GF-D8 (cell line): Measurements from ENCODE around the gene USP54.

Experiments
- DNase-seq: peaks from one replicate; lab custom pipeline; 2025; lab: John Stamatoyannopoulos, UW

USP54 gene

DNA sequence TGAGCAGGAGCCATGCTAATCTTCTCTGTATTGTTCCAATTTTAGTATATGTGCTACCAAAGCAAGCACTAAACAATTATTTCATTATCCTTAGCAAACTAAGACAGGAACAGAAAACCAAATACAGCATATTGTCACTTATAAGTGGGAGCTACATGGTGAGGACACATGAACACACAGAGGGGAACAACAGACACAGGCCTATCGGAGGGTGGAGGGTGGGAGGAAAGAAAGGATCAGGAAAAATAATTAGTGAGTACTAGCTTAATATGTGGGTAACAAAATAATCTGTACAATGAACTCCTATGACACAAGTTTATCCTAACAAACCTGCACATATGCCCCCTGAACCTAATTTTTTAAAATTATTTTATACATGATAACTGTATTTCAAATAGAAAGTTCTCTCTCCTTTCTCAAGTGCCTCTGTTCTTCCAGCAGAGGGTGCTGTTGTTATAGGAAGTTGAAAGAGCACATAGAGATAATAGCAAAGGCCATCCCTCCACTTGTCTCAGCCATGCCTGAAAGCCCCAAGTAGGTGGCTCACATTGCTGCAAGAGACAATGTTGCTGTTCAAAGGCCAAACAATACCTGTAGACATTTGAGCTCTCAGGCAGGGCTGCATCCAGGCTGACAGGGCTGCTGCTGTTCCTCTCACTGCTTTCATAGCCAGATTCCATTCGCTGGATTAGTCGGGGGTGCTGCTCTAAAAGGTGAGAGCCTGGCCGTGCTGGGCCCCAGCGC is 61.9 kb downstream of the USP54 start:
- peak; percentile 62 for DNase-seq

DNA sequence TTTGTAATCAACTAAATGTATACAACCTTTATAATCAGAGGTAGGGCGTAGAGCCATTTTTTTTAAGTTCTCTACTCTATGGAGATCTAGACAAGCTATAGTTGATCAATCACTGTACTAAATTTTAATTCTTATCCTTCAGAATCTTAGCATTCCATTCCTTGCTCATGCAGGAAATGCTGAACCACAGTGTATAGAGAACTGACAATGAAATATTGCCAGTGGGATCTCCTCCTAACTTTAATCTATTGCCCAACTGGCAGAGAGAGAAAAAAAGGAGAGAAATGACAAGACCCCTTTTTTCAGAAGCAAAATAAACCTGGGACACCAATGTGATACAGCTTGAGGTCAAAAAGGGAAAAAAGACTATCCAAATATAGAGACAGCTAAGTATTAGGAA is 68.9 kb downstream of the USP54 start:
- DNase-seq: no peak

DNA sequence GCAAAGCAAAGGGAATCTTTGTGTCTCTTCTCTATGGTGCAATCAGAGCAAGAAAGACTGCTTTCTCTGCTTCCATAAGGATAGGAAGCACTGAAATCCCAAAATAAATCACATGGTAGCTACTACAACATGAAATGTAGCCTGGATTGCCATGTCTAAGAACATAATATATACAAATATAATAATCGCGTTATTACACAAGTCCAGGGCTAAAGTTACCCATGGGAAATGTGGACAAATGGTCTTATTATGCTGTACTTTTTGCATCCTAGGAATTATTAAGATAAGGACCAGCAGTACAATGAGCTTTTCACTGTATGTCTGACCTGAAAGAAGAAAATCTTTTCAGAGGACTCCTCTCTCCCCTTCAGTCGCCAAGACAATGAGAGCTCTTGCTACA is 71.8 kb downstream of the USP54 start:
- no peak for DNase-seq

DNA sequence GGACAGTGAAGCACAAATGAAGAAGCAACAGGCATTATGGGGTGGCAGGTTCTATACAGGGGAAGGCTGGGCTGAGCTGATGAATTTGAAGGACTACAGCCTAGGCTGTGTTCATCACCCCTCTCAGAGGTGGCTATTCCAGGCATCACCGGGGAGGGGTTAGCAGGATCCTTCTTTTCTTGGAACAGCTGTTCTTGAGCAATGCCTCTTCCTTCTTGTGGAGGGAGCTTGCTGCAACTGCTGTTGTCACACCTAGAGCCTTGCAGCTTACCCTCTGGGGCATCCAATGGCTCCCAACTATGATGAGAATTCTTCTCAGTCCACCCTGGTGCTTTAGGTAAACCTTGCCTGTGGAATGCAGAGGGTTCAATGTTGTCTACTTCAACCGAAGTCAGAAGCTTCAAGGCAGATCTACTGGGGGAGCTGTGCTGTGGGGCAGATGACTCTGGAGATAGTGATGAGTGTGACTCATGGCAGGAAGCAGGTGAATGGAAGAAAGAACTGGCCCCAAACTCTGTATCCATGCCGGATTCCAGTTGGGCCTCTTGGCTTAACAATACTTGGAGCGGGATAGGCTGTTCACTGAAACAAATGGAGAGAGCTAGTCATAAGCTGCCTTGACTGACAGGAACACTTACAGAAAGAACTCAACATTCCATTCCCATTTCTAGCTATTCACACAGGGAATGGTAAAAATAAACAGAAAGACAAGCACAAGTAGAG is 73.8 kb downstream of the USP54 start:
- DNase-seq: peak; percentile 15

DNA sequence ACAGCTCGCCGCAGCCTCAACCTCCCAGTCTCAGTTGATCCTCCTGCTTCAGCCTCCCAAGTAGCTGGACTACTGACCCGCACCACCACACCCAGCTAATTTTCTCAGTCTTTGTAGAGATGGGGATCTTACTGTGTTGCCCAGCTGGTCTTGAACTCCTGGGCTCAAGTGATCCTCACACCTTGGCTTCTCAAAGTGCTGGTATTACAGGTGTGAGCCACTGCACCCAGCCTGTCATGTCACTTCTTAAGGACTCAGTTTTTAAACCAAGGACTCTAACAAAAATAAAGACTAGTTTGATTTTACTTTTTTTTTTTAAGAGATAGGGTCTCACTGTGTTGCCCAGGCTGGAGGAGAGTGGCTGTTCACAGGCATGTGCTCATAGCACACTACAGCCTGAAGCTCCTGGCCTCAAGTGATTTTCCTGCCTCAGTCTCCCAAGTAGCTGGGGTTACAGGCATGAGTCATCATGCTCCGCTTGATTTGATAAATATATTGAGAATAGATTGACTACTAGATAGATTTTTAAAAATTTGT is 78.9 kb downstream of the USP54 start:
- no peak for DNase-seq

DNA sequence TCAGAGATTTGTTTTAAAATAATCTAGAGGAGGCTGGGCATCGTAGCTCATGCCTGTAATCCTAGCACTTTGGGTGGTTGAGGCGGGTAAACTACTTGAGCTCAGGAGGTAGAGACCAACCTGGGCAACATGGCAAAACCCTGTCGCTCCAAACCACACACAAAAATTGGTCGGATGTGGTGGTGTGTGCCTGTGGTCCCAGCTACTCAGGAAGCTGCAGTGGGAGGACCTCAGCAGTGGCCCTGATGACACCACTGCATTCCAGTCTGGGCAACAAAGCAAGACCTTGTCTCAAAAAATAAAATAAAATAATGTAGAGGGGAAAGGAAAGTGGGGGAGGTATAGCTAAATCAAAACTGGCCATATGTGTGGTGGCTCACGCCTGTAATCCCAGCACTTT is 81.4 kb downstream of the USP54 start:
- DNase-seq: no peak

DNA sequence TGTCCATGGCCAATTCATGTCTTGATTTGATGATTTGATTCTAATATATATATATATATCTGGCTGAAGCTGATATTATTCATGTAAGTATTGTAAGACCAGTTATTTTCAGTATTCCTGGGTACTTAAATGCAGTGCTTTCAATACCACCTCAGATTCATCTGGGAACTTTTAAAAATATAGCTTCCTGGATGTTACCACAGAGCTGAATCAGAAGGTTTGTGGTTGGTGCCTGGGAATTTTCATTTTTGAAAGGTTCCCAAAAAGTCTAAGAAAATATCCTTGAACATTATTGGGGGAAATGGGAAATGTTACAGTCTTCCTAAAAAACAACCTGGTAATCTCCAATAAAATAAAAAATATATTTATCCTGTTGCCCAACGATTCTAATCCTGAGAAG is 84.7 kb downstream of the USP54 start:
- DNase-seq: no peak

DNA sequence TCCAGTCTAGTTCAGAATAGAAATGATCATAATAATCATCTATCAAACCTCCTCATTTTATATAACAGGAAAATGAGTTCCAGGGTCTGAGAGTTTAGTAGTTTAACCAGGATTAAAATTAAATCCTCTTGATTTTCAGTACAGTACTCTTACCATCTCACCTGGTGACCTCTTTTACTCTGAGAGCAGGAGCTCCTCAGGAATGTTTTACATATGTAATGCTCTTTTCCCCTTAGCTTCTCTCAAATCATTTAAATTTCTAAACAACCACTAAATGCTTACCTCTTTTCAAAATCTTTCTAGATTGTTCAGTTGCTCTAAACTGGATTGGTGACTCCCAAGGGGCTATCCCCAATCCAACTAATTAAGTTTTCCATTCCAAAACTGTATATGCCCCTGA is 85.1 kb downstream of the USP54 start:
- DNase-seq: no peak

DNA sequence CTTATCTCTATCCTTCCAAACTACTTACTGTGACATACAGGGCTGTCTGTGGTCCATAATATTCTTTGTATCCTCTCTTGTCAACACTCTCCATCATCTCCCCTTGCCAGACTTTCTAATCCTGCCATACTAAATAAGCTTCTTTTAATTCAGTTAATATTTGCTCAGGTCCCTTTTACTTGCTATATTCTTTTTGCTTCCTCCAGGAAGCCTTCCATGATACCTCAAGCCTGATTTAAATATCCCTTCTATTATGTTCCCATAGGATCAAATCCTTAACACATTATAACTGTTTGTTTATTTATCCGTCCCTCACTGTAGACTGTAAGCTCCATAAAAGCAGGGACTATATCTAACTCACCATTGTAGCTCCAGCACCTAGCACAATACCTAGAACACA is 88.1 kb downstream of the USP54 start:
- DNase-seq: no peak

DNA sequence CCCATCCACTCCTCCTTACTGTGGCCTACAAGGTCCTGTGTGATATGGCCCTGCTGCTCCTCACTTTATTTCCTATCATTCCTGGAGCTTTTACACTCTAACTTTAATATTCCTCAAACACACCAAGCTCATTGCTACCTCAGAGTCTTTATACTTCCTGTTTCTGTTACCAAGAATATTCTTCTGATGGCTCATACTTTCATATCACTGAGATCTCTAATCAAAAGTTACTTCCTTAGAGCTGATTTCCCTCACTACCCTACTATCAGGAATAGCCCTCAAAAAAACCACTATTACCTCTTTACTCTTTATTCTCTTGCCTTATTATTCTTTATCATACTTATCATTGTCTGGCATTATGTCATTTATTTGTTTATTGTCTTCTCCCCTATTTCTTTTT is 89.5 kb downstream of the USP54 start:
- peak; percentile 42 for DNase-seq

DNA sequence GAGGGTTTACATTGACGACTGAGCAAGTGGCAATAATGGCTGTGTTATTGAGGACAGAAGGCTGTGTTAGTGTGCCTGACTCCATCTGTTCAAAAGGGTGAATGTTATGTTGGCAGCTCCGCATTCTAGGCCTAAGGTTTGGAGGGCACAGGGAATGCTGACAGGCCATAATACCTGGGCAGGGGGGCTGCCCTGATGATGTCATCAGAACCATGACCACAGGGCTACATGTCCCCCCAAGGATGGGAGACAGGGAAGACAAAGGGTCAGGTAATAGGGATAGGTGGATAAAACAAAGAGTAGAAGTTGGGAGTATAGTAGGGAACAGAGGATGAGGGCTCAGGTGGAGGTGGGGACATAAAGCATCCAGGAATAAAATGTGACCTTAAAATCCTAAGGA is 93.5 kb downstream of the USP54 start:
- DNase-seq: no peak

DNA sequence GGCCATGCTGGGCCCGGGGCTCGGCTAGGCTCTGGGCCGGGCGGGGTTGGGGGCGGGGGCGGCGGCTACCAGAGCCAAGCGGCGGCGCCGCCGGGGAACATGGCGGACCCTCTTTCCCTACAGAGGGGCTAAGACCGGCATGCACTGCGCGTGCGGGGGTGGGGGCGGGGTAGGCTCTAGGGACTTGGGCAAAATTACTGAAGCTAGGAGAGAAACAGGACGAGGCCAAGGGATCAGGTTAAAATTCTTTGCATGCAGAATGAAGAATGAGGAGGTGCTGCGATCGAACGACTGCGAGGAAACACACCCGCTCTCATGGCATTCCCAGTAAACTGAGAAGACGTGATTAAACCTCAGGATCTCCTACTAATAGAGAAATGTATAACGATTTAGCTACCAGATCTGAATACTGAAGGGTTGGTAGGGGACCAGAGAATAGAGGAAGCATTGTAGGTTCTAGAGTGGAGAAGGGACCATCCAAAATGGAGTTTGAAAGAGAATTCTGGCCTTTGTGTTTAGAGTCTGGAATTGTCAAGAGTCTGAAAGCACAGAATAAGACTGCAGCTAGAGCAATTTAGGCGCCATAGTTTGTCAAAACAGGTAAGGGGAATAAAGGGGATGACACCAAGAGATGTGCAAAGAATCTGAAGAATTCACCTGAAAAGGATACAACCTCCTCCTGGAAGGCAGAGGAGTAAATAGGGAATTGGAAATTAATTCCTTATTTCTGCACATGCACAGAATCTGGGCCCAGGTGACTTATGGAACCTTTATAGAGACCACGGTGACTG is 95.1 kb downstream of the USP54 start, which contains the start of gene PPP3CB:
TSS of gene PPP3CB (minus strand) at position 141 of the 791 bp plus-strand sequence. CDS start at position 6, 135 bp downstream.
- DNase-seq: peak; percentile 72

DNA sequence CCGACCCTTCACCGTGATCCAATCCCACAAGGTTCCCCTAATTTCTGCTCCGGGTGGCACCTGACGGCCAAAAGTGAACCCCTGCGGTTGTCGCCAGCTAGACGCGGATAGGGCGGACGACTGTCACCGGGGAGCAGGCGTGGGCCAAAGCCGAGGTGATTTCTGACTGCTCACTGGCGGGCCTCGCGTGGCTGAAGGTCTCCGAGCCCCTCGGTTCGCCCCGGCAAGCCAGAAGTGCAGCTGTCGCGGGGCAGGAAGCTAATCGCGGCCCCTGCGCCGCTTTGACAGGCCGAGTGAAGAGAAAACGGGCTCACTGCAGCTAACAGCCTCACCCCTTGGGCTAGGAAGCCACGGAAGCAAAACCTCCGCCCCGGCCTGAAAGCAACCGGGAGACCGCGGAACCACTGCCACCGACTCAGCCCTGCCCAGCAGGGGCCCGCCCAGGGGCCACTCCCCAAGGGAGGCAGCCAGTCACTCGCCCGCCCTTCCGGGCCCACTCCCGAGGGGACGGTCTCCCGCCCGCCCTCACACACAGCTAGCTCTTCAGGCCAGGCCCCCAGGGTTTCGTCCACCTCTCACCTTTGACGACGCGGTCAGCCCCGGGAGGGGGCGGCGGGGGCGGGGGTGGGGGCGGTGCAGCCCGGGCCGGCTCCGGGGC is 95.8 kb downstream of the USP54 start:
- DNase-seq: peak; percentile 88

DNA sequence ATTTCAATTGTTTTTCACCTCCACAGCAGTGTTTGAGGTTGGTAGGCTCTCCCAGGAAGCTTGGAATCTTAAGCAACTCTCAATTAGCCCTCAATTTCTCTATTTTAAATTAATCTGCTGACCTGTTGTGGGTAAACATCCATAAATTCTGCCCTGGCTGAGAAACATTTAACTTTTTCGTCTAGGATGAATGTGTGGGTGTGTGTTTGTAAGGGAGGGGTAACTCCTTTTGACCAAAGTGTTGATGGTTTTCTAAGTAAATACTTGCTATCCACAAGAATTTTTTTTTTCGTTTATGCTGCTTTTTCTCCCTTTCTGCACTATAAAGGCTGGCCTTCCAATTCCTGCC is 96.3 kb downstream of the USP54 start:
- DNase-seq: no peak

DNA sequence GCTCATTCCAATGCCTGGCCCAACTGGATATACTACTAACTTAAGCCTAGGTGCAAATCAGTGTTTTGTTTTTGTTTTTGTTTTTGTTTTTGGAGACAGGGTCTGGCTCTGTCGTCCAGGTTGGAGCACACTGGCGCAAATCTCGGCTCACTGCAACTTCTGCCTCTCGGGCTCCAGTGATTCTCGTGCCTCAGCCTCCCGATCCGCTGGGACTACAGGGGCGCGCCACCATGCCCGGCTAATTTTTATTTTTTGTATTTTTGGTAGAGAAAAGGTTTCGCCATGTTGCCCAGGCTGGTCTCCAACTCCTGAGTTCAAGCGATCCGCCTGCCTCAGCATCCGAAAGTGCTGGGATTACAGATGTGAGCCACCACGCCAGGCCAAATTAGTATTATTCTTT is 96.9 kb downstream of the USP54 start:
- no peak for DNase-seq

DNA sequence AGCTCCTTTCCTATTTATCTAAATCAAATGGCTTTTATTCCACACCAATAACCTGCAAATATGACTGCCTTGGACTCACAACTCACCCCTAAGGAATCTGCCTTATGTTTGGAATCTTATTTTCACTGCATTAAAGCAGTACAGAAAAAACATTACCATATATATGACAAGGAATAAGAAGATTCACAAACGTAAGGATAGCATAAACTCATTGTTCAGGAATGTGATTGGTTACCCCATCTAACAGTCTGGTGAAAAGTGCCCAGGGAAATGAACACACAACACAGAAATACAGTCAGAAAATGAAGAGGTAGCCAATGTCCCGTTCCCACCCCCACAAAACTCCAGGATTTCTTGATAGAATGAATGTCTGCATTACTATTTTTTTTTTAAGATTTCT is 97.4 kb downstream of the USP54 start:
- no peak for DNase-seq

DNA sequence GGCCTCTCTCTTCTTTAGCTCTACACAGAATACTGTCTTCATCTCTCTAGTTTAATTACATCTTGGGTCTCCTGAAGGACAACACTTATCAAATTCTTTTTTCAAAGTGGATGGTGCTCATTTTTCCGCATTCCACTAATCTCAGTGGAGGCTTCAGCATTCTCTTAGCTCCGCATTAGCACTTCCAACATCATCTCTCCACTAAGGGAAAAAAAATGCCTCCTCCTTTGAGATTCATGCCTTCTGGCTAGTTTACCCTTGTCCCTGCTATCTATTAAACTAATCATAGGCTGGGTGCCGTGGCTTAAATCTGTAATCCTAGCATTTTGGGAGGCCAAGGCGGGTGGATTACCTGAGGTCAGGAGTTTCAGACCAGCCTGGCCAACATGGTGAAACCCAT is 104.5 kb downstream of the USP54 start:
- no peak for DNase-seq

DNA sequence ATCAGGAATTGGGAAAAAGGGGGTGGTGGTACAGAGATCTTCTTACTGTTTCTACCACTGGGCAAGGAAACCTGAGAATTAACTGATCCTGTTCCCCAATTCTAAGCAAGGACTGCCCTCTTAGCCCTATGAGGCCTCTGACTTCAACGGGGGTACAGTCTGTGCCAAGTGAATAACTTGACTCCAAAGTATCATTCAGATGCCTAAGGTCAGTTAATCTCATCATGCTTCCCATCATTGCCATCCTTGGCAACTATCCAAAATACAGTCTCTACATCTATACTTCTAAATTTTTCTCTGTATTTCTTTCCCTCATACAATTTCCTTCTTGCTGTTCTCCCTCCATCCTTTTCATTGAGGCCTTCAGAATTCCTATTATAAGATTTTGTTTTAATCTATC is 105.8 kb downstream of the USP54 start:
- no peak for DNase-seq

DNA sequence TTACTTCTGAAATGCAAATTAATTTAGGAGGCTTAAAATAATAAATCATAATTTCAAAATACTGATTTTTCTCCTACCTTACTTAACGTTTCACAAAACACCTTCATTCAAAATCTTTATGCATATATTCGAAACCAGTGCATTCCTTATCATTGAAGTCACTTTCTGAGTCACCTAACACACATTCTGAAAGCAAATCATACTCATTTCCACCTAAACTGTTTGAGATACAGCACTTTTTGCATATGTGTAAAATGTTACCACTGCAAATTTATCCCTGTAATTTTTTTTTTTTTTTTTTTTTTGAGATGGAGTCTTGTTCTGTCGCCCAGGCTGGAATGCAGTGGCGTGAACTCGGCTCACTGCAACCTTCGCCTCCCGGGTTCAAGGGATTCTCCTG is 111.0 kb downstream of the USP54 start:
- DNase-seq: no peak

DNA sequence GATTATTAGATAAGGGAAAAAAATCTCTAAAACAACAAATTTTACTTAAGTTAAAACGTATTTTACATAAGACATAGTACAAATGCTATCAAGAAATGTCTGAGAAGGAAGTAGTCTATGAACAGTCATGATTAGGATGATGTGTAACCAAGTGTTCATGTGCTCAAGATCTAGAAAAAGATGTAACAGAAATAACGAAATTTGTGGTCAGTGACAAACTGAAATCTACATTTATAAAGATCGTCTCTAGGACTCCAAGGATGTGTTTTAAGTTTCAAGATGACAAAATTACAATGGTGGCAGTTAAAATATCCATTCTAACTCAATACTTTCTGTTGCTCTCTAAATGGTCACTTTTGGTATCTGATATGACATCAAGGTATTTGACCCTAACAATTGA is 112.5 kb downstream of the USP54 start:
- DNase-seq: no peak

DNA sequence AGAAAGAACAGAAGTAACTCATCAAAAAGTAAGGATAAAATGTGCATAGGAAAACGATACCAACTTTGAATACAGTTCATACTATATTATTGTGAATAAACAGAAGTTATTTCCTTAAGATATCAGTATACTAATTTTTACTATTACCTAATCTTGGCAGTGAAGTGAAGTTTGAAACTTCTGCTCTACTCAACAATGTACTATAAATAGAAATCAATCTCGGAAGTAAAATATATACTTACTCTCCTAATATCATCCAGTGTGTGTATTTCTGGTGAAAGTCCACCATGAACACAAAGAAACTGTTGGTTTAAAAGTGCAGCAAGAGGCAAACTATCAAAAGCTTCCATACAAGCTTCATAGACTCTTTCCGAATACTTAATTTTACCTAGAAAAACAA is 119.9 kb downstream of the USP54 start:
- no peak for DNase-seq

DNA sequence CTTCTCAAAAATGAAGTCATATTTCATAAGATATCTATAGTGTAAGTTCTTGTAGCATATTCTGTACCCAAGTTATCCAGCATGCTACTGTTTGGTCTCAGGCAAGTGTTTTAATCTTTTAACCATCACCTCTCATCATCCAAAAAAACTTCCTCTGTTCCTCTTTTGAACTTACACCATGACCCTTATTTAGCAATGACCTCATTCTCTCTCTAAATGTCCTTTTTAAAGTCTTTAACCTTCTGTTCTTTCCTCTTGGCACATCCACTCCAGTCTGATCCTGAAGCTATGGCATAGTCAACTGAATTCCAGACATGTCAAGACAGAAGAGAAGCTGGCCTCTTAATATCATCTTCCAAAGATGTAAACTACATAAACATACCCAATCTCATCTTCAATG is 121.6 kb downstream of the USP54 start:
- no peak for DNase-seq
